Measurements from ENCODE around the gene ARAP1.

The ARAP1 gene

GRCh38 chr11:72679869-72680268 is 72.3 kb downstream of the ARAP1 start:
- DNase-seq: no peak

- no peak for DNase-seq
Measured at GRCh38 chr11:72678524-72678923, 73.7 kb downstream of the ARAP1 start.

GRCh38 chr11:72676861-72677341 is 75.3 kb downstream of the ARAP1 start:
- DNase-seq: peak; percentile 38

GRCh38 chr11:72675221-72675620 is 77.0 kb downstream of the ARAP1 start:
- no peak for DNase-seq

- DNase-seq: no peak
Measured at GRCh38 chr11:72673943-72674828, 78.0 kb downstream of the ARAP1 start, which contains the start of gene PDE2A. PDE2A (minus strand) TSS chr11:72674422; CDS start chr11:72674207, 215 bp downstream.

DNA sequence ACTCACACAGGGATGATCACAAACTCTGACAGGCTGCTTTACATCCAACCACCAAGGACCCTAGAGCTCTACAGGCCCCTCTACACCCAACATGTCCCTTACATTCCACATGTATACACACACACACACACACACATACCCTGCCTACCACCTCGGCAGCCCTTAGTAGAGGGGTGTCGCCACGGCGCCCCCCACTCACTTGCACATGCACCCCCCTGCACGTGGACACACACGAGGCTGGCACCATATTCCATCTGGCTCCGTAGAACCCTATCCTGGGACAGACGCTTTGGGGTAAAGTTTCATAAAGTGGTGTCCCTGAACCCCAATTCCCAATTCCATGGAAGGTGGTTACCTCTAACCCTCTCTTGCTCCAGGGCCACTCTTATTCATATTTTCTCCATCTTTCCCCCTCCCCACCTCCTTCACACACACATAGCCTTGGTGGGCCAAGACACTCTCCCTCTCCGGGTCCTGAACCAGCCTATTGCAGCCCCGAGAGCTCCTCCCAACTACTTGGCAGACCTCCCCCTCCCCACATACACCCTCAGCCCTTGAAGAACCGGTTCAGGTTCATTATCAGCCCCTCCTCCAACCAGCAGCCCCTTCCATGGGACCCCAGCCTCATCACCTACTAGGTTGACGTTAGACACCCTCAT is 78.8 kb downstream of the ARAP1 start:
- no peak for DNase-seq

DNA sequence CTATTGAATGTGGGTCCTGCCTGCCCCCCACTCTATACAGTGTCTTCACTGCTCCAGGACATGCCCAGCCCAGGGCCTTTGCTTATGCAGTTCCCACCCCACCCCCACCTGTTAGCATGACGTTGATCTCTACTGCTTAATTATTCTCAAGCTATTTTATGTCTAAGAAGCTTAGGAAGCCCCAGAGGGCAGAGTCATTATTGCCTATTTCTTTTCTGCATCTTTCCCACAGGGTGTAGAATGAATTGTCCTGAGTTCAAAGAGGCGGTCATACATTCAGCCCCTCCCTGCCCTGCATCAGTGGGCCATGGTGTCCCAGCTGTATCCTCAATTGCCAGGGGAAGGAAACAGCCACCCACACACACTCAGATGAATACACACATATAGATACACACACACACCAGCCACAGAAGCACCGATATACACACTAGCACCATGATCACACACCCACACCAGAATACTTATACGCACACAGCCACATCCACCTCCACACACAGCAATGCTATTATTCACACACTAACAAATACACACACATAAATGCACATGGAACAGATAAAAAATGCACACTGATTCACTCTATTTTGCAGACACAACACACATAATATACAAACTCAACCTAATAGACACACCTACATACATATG is 79.5 kb downstream of the ARAP1 start:
- DNase-seq: no peak

DNA sequence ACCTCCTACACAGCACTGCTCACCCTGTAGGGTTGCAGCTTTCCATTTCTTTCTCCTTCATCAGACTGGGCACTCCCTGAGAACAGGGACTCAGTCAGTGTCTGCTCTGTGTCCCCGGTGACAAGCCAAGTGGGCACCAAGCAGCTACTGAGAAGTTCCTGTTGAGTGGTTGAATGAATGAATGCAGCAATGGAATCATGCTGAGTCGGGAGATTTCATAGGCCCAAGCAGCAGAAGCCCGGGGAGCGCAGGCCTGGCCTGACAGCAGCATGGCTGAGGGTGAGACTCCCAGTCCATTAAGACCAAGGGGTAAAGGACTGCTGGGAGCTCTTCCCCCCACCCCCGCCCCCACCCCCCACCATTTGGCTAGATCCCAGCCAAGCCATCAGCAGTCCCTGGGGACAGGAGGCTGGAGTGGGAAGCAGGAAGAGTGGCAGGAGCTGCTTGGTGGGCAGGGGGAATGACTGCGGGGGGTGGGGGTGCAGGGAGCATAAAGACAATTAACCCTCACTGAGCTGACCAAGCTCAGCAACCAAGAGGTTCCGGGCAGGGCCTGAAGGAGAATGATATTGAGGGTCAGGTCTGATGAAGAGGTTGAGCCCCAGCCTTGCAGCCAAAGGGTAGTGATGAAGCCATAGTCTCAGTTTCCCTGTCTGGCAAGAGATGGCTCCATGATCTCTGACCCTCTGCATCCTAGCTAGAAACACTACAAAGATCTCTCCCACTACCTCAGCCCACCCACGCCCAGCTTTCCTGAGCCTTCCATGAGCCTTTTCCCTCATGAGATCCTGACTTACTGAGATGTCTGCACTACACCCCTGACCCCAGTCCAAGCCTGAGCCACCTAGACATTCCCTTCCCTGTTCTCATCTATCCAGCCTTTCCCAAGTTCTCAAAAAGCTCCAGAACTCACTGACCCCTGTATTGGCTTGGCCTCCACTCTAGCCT is 80.8 kb downstream of the ARAP1 start:
- no peak for DNase-seq

GRCh38 chr11:72670041-72670440 is 82.2 kb downstream of the ARAP1 start:
- no peak for DNase-seq

DNA sequence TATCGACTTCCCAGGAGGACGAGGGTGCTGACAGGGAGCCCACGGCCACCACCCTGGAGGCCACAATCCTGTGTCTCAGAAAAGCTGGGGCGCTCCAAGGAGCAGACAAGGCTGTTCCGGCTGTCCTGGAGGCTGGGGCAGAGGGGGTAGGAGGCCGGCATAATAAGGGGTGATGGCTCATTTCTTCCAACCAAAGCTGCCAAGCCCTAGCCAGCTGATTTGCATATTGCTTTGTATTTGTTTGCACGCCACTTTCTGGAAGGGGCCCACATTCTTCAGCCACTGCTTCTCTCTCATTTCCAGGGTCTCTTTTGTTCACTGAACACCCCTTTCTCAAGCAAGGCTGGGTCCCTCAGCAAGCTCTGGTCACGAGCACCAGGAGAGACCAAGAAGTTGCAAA is 82.7 kb downstream of the ARAP1 start:
- no peak for DNase-seq

DNA sequence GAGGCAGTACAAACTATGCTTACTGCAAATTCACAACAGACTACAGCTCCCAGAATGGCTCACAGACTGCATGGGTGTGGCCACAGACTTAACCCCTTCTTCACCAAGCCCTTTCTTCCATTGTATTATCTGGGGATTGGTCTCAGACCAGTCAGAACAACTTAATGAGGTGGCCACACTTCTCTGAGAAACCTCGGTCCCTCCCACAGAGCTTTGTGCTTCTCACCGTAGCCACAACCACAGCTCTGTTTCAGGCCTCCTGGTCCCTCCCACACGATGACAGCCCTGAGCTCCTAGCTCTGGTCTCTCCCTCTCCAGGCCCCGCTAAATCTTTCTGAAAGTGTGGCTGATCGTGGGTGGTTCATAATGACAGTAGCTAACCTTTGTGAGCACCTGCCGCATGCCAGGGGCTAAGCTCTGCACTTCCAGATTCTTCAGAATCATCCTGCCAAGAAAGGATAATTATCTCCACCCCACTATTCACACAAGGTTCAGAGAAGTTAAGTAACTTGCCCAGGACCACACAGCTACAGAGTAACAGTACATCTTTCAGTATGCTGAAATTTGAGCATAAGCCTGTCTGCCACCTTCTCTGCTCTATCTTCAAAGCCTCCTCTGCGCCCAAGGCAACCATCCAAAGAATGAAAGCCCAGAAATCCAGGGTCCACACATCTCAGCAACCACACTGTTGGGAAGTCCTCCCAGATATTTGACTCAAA is 83.4 kb downstream of the ARAP1 start:
- DNase-seq: no peak

- DNase-seq: no peak
Measured at GRCh38 chr11:72665911-72666472, 86.2 kb downstream of the ARAP1 start.

DNA sequence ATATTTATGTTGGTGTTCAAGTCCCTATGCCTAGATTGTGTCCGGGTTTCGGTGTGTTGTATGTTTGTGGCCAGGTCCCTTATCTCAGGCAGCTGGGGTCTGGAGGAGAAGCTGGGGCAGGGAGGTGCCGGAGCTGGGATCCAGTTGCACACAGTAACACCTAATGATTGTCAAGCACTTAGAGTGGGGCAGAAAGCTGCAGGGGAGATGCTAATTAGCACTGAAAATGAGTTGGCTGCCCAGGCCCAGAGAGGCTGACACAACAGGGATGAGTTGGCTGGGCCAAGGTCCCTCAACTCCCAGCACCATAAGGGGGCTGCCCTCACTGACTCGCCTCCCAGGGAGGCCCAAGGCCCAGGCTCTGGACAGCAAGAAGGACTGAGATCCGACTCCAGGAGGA is 90.2 kb downstream of the ARAP1 start:
- DNase-seq: no peak

DNA sequence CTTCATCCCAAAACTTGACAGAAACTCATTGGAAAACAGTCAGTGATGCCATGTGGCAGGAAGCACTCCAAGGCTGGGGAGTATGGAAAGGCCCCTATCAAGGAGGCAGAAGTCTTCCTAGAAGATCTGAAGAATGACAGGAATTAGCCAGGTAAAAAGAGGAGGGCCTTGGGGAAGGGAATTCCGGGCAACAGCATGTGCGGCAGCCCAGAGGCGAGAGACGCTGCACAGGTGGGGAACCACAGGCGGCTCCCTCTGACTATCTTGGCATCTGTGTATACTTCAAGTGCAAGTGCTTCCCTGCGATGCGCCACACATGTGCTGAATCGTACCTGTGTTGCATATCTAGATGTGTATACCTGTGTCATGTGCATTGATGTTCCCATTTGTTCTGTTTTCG is 90.7 kb downstream of the ARAP1 start:
- DNase-seq: no peak

DNA sequence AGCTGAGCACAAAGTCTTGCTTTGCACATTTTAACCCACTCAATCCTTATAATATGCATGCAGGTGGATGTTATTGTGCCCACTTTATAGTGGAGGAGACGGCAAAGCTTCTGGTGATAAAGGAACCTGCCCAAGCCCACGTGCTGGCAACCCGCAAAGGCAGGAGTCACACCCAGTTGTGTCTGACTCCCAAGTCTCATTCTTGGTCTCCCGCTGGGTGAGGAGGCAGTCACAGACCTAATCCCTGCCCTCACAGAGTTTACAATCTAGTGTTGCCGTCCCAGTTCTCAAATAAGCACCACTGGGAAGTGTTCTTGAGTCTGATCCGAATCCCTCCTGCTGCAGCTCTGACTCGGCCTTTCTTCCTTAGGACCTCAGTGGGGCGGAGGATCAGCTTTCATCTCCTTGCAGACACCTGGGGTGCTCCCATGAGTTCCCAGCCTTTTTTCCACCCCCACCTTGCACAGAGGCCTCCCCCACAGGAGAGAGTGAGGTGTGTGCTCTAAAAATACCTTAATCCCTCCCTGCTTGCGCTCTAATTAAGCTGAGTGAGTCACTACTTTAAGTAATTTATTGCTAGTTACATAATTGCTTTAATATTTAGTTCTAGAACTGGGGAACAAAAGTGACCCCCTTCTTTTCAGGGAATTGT is 93.1 kb downstream of the ARAP1 start:
- DNase-seq: no peak

GRCh38 chr11:72657411-72658100 is 94.7 kb downstream of the ARAP1 start:
- no peak for DNase-seq

GRCh38 chr11:72655896-72656464 is 96.2 kb downstream of the ARAP1 start:
- DNase-seq: no peak

DNA sequence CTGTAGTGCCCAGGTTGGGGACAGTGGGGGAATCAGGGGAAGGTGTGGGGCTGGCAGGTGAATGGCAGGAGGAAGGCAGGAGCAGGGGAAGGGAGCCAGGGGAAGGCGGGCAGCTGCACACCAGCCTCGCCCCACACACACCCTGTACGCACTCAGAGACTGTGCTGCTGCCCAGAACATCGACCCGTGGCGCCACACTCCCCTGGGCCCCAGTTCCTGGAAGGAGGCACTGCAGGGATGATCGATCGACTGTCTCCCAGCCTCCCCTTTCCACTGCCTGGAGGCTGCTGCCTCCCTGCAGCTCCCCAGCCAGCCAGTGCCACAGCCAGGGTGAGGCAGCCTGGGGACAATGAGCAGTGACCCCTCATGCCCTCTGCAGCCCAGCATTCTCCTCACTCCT is 97.2 kb downstream of the ARAP1 start:
- no peak for DNase-seq

DNA sequence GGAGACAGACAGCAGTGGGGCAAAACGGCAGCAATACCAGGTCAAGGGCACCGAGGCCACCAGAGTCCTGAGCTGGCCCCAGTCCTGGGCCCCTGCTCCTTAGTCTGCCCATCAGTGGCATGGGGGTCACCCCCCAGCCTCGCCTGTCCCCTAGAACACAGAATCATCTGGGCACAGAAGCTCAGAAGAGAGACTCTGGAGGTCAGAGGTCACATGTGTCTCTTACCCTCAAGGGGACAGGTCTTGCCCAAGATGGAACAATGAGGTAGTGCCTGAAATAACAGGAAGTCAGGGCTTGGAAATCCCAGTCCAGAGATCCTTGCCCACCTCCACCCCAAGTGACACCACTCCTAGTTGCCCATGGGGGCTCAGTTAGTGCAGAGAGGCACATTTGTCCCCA is 98.6 kb downstream of the ARAP1 start:
- DNase-seq: no peak
